ENCODE measurements around the gene SPDYE3.
"Not testable (repeated sequence)": the region's sequence is repeated elsewhere in the genome, so short reads cannot be mapped to it uniquely, and the experiment has no call there.

The SPDYE3 gene

DNA sequence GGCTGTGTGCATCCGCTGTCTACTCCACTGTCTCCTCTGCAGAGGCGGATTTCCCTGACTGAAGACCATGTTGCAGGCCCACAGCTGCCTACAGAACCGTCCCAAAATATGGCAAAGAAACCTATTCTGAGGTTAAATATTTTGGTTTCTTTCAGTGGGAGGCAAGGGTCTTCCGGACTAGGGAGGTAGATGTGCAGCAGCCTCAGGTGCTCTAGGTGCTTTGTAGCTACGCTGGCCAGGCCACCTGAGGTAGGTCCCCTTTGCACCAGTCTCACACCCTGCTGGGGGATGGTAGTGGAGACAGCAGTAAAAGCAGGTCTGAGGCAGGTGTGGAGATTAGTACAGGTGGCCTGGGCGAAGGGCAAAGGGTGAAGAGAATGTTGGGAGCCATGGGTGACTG lies 42.3 kb downstream of the SPDYE3 start:
- DNase-seq (ENCODE audit: low read depth): no peak

DNA sequence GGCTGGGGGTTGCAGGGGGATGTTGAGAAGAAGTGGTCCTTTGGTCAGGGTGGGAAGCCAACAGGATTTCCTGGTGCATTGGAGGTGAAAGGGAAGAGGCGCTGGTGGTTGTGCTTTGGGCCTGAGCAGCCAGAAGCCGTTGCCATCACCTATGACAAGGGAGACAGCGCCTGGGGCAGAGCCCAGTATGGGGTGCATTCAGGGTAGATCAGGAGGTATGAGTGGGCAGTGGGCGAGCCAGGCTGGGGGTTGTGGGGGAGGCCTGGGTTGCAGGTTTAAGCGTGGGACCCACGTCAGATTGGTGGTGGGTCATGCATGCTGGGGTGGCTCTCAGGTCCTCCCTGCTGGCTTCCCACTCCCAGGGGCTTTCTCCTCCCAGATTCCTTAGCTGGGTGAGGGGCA lies 44.2 kb downstream of the SPDYE3 start:
- no peak for DNase-seq (ENCODE audit: low read depth)

DNA sequence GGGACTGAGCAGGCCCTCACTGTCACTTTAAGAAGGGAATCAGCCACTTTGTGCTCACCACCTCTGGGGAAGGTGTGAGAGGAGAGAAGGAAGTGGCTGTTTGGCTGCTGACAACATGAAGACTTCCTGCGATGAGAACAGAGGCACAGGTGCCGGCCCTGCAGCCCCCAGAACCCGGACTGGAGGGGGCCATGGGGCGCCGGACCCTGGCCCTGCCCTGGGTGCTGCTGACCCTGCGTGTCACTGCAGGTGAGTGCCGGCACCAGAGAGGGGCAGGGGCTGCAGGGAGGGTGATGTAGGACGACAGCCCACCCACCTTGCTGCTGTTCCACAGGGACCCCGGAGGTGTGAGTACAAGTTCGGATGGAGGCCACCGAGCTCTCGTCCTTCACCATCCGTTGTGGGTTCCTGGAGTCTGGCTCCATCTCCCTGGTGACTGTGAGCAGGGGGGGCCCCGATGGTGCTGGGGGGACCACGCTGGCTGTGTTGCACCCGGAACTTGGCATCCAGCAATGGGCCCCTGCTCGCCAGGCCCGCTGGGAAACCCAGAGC lies 44.8 kb downstream of the SPDYE3 start:
- not testable (repeated sequence) for DNase-seq (ENCODE audit: low read depth)

DNA sequence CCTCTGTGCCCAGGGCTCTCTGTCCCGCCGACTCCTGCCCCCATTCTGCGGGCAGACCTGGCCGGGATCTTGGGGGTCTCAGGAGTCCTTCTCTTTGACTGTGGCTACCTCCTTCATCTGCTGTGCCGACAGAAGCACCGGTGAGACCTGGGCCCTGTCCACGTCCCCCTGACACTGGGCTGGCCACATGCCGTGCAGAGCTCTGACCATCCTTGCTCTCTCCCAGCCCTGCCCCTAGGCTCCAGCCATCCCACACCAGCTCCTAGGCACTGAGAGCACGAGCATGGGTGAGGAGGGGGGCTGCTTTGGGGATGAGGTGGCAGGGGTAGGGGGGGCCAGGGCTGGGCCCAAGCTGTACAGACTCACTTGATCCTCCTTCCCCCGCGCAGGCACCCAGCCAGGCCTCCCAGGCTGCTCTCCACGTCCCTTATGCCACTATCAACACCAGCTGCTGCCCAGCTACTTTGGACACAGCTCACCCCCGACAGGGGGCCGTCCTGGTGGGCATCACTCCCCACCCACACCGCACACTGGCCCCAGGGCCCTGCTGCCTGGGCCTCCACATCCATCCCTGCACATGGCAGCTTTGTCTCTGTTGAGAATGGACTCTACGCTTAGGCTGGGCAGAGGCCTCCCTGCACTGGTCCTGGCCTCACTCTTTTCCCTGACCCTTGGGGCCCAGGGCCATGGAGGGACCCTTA lies 45.6 kb downstream of the SPDYE3 start:
- DNase-seq (ENCODE audit: low read depth): no peak

DNA sequence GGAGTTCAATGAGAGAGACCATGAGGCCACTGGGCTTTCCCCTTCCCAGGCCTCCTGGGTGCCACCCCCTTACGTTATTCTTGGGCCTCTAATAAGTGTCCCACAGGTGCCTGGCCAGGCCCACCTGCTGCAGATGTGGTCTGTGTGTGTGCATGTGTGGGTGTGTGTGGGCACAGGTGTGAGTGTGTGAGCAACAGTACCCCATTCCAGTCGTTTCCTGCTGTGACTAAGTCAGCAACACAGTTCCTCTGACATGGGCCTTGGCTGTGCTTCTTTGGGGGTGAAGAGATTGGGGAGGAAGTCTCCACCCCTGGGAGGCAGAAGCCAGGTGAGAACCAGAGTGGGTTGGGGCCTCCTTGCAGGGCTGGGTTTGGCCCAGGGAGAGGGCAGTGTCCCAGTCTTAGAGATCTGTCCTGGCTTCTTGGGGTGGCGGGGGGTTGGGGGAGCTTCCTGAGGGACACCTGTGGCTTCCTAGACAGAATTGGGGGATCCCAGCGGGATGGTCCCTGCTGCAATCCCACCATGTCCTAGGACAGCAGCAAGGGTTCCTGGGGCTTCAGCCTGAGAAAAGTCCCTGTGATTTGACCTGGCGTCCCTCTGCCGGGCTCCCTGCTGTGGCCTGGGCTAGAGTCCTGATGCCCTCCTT lies 46.3 kb downstream of the SPDYE3 start:
- DNase-seq (ENCODE audit: low read depth): no peak

DNA sequence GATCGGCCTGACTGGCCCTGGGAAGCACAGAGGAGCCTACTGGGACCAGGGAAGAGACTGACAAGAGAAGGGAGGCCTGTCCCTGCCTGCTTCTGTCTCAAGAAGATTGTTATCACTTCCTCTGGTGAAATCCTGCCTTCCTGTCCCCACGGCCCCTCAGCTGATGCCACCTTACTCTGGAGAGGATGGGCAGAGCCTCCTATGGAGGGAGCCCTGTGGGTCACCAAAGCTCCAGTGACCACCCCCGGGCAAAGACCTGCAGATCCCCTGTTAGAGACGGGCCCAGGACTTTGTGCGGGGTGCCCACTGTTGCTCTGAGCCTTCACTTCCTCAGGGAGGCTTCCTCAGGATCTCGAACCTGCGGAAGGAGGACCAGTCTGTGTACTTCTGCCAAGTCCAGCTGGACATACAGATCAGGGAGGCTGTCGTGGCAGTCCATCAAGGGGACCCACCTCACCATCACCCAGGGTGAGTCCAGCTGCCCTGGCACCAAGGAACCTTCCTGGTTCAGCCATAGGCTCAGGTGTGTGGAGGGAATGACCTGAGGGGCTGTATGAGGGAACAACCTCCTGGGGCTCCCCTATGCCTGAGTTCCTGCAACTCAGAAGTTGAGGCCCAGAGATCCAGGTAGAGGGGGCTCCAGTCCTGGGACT lies 49.0 kb downstream of the SPDYE3 start:
- no peak for DNase-seq (ENCODE audit: low read depth)

DNA sequence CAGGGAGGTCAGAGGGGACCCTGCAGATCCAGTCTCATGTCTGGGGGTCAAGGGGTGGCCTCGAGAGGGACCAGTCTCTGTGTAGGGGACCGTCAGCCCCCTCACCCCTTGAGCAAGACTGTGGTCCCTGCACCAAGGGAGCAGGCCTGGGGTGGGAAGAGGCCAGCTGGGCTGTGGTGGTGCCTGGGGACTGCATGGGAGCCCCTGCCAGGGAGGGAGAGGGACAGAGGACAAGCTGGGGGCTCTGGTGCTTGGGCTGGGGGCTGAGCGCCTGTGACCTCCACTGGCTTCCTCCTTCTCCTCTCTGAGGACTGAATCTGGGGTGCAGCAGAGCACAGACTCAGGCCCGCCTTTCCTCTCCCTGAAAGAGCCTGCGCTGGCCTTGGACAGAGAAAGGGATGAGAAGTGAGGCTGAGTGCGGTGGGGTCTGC lies 49.6 kb downstream of the SPDYE3 start:
- no peak for DNase-seq (ENCODE audit: low read depth)

DNA sequence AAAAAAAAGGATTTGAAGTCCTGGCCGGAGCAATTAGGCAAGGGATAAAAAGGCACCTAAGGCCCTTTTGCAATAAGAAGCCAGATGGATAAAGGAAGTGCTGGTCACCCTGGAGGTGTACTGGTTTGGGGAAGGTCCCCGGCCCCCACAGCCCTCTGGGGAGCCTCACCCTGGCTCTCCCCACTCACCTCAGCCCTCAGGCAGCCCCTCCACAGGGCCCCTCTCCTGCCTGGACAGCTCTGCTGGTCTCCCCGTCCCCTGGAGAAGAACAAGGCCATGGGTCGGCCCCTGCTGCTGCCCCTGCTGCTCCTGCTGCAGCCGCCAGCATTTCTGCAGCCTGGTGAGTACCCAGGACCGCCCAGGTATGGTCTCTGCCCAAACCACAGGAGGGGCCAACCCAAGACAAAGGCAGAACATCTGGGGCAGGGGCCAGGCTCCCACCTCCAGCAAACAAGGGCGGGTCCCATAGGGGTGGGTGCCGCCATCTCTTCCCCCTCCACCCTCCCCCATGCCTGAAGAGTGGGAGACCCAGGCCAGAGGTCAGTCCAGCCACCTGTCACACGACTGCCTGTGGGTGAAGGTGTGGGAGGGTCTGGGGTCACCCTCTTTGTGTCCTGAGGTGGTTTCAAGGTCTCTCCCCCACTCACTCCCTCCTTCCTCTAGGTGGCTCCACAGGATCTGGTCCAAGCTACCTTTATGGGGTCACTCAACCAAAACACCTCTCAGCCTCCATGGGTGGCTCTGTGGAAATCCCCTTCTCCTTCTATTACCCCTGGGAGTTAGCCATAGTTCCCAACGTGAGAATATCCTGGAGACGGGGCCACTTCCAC lies 50.7 kb downstream of the SPDYE3 start, which contains the start of gene PILRB:
Gene PILRB, plus strand, starts transcription at position 91 of the 830 bp plus-strand sequence. Its CDS starts 186 bp downstream, at position 277.
- DNase-seq (ENCODE audit: low read depth): no peak

DNA sequence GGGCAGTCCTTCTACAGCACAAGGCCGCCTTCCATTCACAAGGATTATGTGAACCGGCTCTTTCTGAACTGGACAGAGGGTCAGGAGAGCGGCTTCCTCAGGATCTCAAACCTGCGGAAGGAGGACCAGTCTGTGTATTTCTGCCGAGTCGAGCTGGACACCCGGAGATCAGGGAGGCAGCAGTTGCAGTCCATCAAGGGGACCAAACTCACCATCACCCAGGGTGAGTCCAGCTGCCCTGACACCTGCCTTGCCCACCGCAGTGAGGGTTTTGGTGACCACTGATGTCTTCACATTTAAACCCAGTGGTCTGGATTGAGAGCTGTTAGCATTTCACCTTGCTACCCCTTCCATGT lies 51.3 kb downstream of the SPDYE3 start:
- no peak for DNase-seq (ENCODE audit: low read depth)

DNA sequence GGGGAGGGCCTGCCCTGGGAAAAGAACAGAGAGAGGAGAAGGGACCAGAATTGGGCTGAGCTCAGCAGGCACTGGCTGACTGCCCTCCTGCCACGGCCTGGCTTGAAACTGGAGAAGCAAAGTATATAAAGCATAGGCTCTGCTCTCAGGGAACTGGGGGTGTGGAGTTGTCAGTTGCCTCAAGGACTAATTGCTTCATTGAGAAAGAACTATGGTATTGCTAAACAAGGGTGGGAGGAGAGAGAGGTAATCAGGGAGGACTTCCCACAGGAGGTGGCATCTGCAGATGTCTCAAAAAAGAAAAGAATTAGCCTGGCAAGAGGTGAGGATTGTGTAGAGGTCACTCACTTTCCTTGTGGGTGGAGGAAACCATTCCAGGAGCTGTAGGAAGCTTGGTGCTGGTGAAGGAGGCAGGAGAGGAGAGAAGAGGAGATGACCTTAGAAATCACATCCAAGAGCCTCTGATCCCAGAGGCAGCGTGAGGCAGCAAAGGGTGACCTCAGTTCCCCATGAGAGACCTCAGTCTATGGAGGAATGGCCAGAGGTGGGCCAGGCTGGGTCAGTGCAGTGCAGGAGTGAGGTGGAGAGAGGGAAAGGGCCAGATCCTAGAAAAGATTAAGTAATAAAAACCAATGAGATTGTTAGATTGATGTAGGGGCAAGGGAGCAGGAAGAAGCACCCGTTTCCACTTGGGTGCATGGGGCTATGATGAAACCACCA lies 52.8 kb downstream of the SPDYE3 start:
- DNase-seq (ENCODE audit: low read depth): no peak

DNA sequence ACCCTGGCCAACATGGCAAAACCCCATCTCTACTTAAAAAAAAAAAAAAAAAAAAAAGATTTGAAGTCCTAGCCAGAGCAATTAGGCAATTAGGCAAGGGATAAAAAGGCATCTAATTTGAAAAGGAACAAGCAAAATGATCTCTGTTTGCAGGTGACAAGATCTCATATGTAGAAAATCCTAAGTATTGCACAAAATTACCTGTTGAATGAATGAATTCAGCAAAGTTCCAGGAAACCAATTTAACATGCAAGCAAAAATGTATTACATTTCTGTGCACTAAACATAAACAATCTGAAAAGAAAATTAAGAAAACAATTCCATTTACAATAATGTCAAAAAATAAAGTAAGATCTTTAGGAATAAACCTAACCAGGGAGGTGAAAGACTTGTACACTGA lies 55.6 kb downstream of the SPDYE3 start:
- DNase-seq (ENCODE audit: low read depth): no peak

DNA sequence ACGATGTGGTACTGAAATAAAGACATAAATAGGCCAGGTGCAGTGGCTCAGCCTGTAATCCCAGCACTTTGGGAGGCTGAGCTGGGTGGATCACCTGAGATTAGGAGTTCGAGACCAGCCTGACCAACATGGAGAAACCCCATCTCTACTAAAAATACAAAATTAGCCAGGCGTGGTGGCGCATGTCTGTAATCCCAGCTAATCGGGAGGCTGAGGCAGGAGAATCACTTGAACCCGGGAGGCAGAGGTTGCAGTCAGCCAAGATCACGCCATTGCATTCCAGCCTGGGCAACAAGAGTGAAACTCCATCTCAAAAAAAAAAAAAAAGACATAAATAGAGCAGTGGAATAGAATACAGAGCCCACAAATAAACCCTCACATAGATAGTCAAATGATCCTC lies 56.3 kb downstream of the SPDYE3 start:
- not testable (repeated sequence) for DNase-seq (ENCODE audit: low read depth)

DNA sequence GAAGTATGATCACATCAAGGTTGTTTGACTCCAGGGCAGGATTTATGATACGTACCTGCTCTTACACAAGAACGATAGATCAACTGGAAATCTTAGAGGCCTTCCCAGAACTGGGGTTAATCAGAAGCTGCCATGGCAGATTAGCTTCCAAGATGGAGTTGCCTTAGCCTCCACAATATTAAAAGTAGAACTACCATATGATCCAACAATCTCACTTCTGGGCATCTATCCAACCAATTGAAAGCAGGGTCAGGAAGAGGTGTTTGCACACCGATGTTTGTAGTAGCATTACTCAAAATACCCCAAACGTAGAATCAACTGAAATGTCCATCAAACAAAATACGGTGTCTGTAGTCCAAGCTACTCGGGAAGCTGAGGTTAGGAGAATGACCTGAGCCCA lies 57.0 kb downstream of the SPDYE3 start:
- DNase-seq (ENCODE audit: low read depth): no peak

DNA sequence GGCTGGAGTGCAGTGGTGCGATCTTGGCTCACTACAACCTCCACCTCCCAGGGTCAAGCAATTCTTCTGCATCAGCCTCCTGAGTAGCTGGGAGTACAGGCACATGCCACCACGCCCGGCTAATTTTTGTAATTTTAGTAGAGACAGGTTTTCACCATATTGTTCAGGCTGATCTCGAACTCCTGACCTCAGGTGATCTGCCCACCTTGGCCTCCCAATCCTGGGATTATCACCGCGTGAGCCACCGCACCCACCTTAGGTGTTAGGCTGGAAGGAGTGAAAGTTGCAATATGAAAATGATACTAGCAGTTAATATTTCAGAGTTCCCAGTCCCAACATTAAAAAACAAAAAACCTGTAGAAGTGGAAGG lies 58.5 kb downstream of the SPDYE3 start:
- not testable (repeated sequence) for DNase-seq (ENCODE audit: low read depth)

DNA sequence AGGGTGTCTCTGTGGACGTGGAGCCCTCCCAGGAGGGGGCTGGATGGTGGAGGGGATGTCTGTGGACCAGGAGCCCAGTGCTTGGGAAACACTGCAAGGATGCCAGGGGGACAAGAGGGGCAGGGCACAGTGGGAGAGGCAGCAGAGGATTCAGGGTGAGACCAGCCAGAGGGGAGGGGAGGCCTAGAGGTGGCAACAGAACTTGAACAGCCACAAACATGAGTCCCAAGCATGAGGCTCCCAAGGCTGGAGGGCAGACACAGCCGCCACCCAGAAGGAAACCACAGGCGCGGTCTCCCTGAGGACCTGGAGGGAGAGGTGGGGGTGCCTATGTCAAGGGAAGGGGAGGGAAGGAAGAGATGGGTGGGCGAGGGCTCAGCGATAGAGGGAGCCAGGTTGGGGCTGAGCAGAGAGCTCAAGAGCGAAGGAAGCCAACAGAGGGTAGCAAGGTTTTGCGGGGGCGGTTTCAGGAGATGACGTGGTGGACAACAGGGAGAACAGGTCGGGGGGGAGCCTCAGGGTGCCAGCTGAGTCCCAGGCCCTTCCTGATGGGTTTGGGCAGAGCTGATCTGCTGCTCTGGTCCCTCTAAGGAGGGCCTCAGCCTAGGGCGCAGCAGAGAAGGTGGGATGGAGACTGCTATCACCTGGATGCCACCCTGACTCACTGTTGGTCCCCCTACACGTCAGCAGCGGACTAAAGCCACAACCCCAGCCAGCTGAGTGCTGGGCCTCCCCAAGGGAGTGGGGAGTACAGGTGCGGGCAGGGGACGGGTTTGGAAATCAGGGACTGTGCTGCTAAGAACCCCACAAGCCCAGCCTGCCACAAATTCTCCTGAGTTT lies 59.1 kb downstream of the SPDYE3 start:
- DNase-seq (ENCODE audit: low read depth): no peak

DNA sequence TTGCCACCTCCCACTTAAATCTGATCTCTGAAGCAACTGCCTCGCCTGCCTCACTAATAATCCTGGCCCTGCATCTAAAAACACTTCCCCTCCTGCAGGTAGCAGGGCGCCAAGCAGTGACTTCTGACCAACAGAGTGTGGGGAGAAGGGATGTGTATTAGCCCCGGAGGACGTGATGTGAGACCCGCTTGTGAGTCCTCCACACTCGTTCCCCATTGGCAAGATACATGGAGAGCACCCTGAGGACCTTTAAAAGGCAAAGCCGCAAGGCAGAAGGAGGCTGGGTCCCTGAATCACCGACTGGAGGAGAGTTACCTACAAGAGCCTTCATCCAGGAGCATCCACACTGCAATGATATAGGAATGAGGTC lies 59.7 kb downstream of the SPDYE3 start:
- no peak for DNase-seq (ENCODE audit: low read depth)

DNA sequence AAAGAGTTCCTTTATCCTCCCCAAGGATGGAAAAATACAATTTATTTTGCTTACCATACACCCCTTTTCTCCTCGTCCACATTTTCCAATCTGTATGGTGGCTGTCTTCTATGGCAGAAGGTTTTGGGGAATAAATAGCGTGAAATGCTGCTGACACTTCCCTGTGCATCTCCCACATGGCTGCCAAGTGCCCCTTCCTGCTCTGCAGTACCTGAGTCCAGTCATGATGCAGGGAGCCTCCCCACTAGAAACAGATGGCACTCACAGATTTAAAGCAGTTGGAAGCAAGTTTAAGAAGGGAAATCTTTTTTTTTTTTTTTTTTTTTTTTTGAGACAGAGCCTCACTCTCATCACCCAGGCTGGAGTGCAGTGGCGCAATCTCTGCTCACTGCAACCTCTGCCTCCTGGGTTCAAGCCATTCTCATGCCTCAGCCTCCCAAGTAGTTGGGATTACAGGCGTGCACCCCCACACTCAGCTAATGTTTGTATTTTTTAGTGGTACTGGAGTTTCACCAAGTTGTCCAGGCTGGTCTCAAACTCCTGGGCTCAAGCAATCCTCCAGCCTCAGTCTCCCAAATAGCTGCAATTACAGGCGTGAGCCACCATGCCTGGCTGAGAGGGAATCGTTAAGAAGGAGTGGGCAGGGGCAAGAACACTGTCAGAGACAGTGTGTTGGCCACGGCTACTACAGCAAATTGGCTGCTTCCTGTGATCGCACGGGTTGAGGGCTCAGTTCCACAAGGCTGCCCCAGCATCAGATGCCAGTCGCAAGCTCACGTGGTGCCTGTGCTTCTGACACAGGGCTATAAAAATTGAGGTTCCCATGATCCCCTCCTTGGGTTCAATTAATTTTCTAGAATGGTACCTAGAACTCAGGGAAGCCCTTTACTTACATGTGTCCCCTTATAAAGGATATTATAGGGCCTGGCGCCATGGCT lies 60.4 kb downstream of the SPDYE3 start:
- DNase-seq (ENCODE audit: low read depth): no peak

DNA sequence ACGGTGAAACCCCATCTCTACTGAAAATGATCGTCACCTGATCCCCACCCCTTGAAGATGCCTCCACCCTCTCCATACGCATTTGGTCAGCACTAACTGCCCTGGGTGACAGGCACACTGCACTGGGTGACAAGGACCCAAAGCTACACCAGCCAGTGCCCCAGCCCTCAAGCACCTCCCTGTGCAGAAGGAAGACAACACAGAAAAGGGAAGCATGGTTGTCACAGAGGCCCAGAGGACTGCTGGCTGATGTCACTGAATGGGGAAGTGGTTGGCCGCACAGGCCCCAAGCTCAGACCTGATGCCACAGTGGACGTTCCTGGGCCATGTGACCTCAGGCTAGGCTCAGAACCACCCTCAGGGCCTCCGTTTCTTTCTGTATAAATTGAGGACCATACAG lies 61.6 kb downstream of the SPDYE3 start:
- no peak for DNase-seq (ENCODE audit: low read depth)

DNA sequence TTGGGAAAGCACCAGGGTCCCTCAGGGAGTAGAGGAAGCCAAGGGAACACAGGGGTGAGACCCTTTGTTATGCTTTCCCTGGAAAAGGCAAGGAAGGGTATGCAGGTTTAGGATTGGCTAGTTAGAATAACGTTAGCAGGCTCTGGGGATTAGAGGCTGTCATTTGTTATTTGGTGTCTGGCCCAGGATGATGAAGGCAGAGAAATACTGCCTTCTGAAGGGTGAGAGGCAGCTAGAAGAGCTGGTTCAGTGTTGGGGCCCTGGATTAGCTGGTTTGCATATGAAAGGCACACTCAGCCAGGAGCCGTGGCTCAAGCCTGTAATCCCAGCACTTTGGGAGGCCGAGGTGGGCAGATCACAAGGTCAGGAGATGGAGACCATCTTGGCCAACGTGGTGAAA lies 62.8 kb downstream of the SPDYE3 start:
- DNase-seq (ENCODE audit: low read depth): no peak

DNA sequence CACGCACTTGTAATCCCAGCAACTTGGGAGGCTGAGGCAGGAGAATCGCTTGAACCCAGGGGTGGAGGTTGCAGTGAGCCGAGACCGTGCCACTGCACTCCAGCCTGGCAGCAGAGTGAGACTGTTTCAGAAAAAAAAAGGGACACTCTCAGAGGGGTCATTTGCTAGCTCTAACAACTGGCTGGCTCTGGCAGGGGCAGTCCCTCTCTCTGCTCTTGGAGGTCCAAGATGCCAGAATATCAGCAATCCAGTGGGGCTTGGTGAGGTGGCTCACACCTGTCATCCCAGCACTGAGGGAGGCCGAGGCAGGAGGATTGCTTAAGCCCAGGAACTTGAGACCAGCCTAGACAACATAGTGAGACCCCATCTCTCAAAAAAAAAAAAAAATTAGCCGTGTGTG lies 63.2 kb downstream of the SPDYE3 start:
- DNase-seq (ENCODE audit: low read depth): no peak

All from ELR (cell line).